ENCODE measurements around the gene S100A3. TPM values are rescaled to one million over a fixed set of nuclear protein-coding genes. Genes with fewer than 3 reads are reported as not detected.
A peak's percentile ranks its signal among the peaks of the same experiment; 100 is the strongest.

S100A3 gene
- total RNA-seq, 4 donors from 2014 or later: 0.69 to 6.0 (median 1.1) TPM; not detected in 1

- TF ChIP-seq POLR2AphosphoS5 (IDR thresholded peaks at IDR 0.05): no peak
- TF ChIP-seq POLR2A (IDR thresholded peaks at IDR 0.05): no peak
- TF ChIP-seq CTCF (IDR thresholded peaks at IDR 0.05): no peak
- TF ChIP-seq EP300 (IDR thresholded peaks at IDR 0.05): no peak
- H3K36me3 ChIP-seq: no peaks in the 10 kb centered on the region
- H3K27me3 ChIP-seq: no peaks in the 10 kb centered on the region
- no peak for ATAC-seq
- no CpG with 5 or more reads among the region's 4 CpGs for WGBS, 2 donors (ENCODE audit: low coverage in 1 of 2)
- no peaks in the 10 kb centered on the region for H3K9me3 ChIP-seq
- H3K27ac ChIP-seq: peak overlapping the region in 3 of 4 donors; percentile 70 to 79 (median 71)
- no peak overlapping the region for H3K4me3 ChIP-seq
- H3K4me1 ChIP-seq: peaks cover 4 to 77% (median 60%) of the 10 kb centered on the region in 3 donors
Observed at GRCh38 chr1:153550398-153550758, 1.3 kb upstream of the S100A3 start.

GRCh38 chr1:153549741-153550397 is 811 bp upstream of the S100A3 start:
- Histone ChIP-seq H3K36me3 (no peaks in the 10 kb centered on the region), H3K27ac (peak overlapping the region in 3 of 4 donors; percentile 70 to 79 (median 71)), H3K9me3 (no peaks in the 10 kb centered on the region), H3K4me1 (peaks cover 4 to 80% (median 66%) of the 10 kb centered on the region in 3 donors), H3K27me3 (no peaks in the 10 kb centered on the region), H3K4me3 (no peak overlapping the region)
- WGBS, 2 donors (ENCODE audit: low coverage in 1 of 2): 81% methylated on average over 2 of the region's 6 CpGs; no CpG with 5 or more reads in 1 of the 2 donors
- TF ChIP-seq EP300 (IDR thresholded peaks at IDR 0.05) (no peak), POLR2AphosphoS5 (IDR thresholded peaks at IDR 0.05) (no peak), CTCF (IDR thresholded peaks at IDR 0.05) (no peak), POLR2A (IDR thresholded peaks at IDR 0.05) (no peak)
- no peak for ATAC-seq

GRCh38 chr1:153547560-153548551 is 1.2 kb downstream of the S100A3 start:
- Histone ChIP-seq H3K27me3 (no peaks in the 10 kb centered on the region), H3K27ac (peak overlapping the region in 3 of 4 donors; percentile 79 to 90 (median 82)), H3K36me3 (no peaks in the 10 kb centered on the region), H3K4me1 (peaks cover 5 to 80% (median 71%) of the 10 kb centered on the region in 3 donors), H3K9me3 (no peaks in the 10 kb centered on the region), H3K4me3 (no peak overlapping the region)
- WGBS, 2 donors (ENCODE audit: low coverage in 1 of 2): 69 to 71% methylated on average over 6 to 8 of the region's 19 CpGs
- no peak for ATAC-seq
- TF ChIP-seq CTCF (IDR thresholded peaks at IDR 0.05) (no peak), EP300 (IDR thresholded peaks at IDR 0.05) (no peak), POLR2A (IDR thresholded peaks at IDR 0.05) (no peak), POLR2AphosphoS5 (IDR thresholded peaks at IDR 0.05) (no peak)

GRCh38 chr1:153546796-153547559 is 2.1 kb downstream of the S100A3 start:
- H3K4me3 ChIP-seq: peak overlapping the region in 1 of 2 donors; percentile 54
- H3K4me1 ChIP-seq: peaks cover 5 to 86% (median 72%) of the 10 kb centered on the region in 3 donors
- H3K27ac ChIP-seq: peak overlapping the region in 3 of 4 donors; percentile 79 to 90 (median 82)
- no peaks in the 10 kb centered on the region for H3K36me3 ChIP-seq
- no peaks in the 10 kb centered on the region for H3K9me3 ChIP-seq
- no peaks in the 10 kb centered on the region for H3K27me3 ChIP-seq
- WGBS, 2 donors (ENCODE audit: low coverage in 1 of 2): 73 to 90% methylated on average over 4 to 5 of the region's 14 CpGs
- no peak for ATAC-seq
- TF ChIP-seq POLR2A (IDR thresholded peaks at IDR 0.05) (no peak), CTCF (IDR thresholded peaks at IDR 0.05) (no peak), POLR2AphosphoS5 (IDR thresholded peaks at IDR 0.05) (no peak), EP300 (IDR thresholded peaks at IDR 0.05) (no peak)

Data from gastroesophageal sphincter (tissue), 4 donors.